ENCODE data around the gene CCDC142.

- TF ChIP-seq KDM1A (IDR thresholded peaks at IDR 0.05) (no peak), JUNB (CRISPR knock-in tag; conservative IDR thresholded peaks at IDR 0.05) (no peak), CTCF (IDR thresholded peaks at IDR 0.05 in 2 of 3, conservative IDR thresholded peaks at IDR 0.05 in 1 of 3; ENCODE audit: insufficient read depth in 2 of 3, low read depth in 1 of 3, low read length in 3 of 3) (no peak), RFX5 (IDR thresholded peaks at IDR 0.05; ENCODE audit: low read depth, low read length) (no peak)
Measured at GRCh38 chr2:74428675-74429074, 54.1 kb downstream of the CCDC142 start.

All from K562 (cell line).